ENCODE data around the gene MBOAT2. TPM values are rescaled to one million over a fixed set of nuclear protein-coding genes. Genes with fewer than 3 reads are reported as not detected.
A peak's percentile ranks its signal among the peaks of the same experiment; 100 is the strongest.

MBOAT2 gene
- total RNA-seq, 1 experiment from 2014 or later, result 65.1 TPM

- ChIA-PET POLR2A (ENCODE audit: low non-redundant PET) (no interaction called here), CTCF (no interaction called here)
- H3K4me1 ChIP-seq (ENCODE audit: insufficient read depth, low read length, poor library complexity, severe bottlenecking), result peaks cover 28% of the 10 kb centered on the region
- intact Hi-C loops (cut with micrococcal nuclease; ENCODE audit: unreplicated experiment), result no loop called here
- no peaks in the 10 kb centered on the region for H3K9me3 ChIP-seq (ENCODE audit: low read depth, low read length, poor library complexity, severe bottlenecking)
- TF ChIP-seq EZH2 (IDR thresholded peaks at IDR 0.05; ENCODE audit: borderline replicate concordance, low read depth, low read length, poor library complexity, severe bottlenecking) (no peak), CTCF (conservative IDR thresholded peaks at IDR 0.05; ENCODE audit: low read depth, low read length) (no peak)
- H3K36me3 ChIP-seq (ENCODE audit: insufficient read depth, low read length, poor library complexity, severe bottlenecking), result no peaks in the 10 kb centered on the region
- H3K27me3 ChIP-seq (replicated peaks; ENCODE audit: insufficient read depth, low read depth, low read length, poor library complexity), result no peaks in the 10 kb centered on the region
- peak; percentile 47 for DNase-seq (ENCODE audit: low spot score)
- no peak overlapping the region for H3K4me3 ChIP-seq (ENCODE audit: low read depth, low read length, poor library complexity, severe bottlenecking)
- H3K27ac ChIP-seq (ENCODE audit: low read depth, low read length, poor library complexity, severe bottlenecking), result peak overlapping the region; percentile 4
- no TSS peak for BruUV-seq (replicated peaks)
These were observed 30.1 kb upstream of the MBOAT2 start for GRCh38 chr2:9033385-9034168.

DNA sequence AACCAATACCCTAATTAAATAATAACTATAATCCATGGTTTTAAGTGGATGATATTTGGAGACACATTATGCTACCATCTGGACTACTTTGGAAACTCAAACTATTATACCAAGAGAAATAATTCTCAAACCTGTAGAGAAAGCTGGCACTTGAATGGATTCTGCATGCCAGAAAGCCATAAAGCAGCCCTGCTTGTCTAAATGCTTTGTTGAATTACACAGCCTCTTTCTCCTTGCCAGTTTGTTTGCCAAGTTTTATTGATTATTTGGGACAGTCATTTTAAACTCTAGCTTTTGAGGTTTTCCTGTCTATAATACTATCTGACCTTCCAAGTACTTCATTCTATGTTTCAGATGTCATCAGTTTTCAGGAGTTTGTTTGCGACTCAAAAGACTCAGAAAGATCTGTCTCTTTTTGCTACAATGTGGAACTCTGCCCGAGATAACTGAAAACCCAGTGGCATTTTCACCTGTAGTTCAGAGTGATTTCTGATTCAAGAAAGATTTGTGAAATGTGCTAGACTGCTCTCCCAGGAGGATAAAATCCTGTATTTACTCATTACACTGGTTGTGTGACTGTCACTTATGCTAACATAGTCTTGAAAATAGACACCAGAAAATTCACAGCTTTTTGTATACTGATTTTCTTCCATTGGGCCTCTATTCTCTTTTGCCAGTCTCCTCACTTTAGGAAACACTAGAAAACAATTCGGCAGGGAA, 29.2 kb upstream of the MBOAT2 start:
- Histone ChIP-seq H3K27ac (ENCODE audit: low read depth, low read length, poor library complexity, severe bottlenecking) (peak overlapping the region; percentile 10), H3K36me3 (ENCODE audit: insufficient read depth, low read length, poor library complexity, severe bottlenecking) (no peaks in the 10 kb centered on the region), H3K27me3 (replicated peaks; ENCODE audit: insufficient read depth, low read depth, low read length, poor library complexity) (no peaks in the 10 kb centered on the region), H3K4me1 (ENCODE audit: insufficient read depth, low read length, poor library complexity, severe bottlenecking) (peaks cover 28% of the 10 kb centered on the region), H3K9me3 (ENCODE audit: low read depth, low read length, poor library complexity, severe bottlenecking) (no peaks in the 10 kb centered on the region), H3K4me3 (ENCODE audit: low read depth, low read length, poor library complexity, severe bottlenecking) (no peak overlapping the region)
- ChIA-PET CTCF (no interaction called here), POLR2A (ENCODE audit: low non-redundant PET) (no interaction called here)
- intact Hi-C loops (cut with micrococcal nuclease; ENCODE audit: unreplicated experiment), result no loop called here
- TF ChIP-seq EZH2 (IDR thresholded peaks at IDR 0.05; ENCODE audit: borderline replicate concordance, low read depth, low read length, poor library complexity, severe bottlenecking) (no peak), CTCF (conservative IDR thresholded peaks at IDR 0.05; ENCODE audit: low read depth, low read length) (no peak)
- BruUV-seq (replicated peaks), result no TSS peak
- DNase-seq (ENCODE audit: low spot score), result no peak

DNA sequence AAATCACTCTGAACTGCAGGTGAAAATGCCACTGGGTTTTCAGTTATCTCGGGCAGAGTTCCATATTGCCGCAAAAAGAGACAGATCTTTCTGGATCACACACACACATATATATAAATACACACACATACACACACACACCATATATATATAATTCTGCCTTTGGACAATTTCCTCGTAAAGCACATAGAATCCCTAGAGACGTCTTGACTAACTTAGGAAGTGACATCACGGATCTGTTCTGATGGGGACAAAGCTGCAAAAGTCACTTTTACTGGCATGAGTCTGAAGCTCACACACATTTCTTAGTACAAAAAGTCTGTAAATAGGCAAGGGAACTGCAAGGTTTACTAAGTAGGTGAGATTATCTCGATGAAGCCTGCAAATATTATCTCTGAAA, 28.6 kb upstream of the MBOAT2 start:
- Histone ChIP-seq H3K27me3 (replicated peaks; ENCODE audit: insufficient read depth, low read depth, low read length, poor library complexity) (no peaks in the 10 kb centered on the region), H3K9me3 (ENCODE audit: low read depth, low read length, poor library complexity, severe bottlenecking) (no peaks in the 10 kb centered on the region), H3K27ac (ENCODE audit: low read depth, low read length, poor library complexity, severe bottlenecking) (peak overlapping the region; percentile 10), H3K36me3 (ENCODE audit: insufficient read depth, low read length, poor library complexity, severe bottlenecking) (no peaks in the 10 kb centered on the region), H3K4me1 (ENCODE audit: insufficient read depth, low read length, poor library complexity, severe bottlenecking) (peaks cover 28% of the 10 kb centered on the region), H3K4me3 (ENCODE audit: low read depth, low read length, poor library complexity, severe bottlenecking) (no peak overlapping the region)
- no TSS peak for BruUV-seq (replicated peaks)
- ChIA-PET POLR2A (ENCODE audit: low non-redundant PET) (no interaction called here), CTCF (no interaction called here)
- DNase-seq (ENCODE audit: low spot score), result peak; percentile 51
- intact Hi-C loops (cut with micrococcal nuclease; ENCODE audit: unreplicated experiment), result no loop called here
- TF ChIP-seq EZH2 (IDR thresholded peaks at IDR 0.05; ENCODE audit: borderline replicate concordance, low read depth, low read length, poor library complexity, severe bottlenecking) (no peak), CTCF (conservative IDR thresholded peaks at IDR 0.05; ENCODE audit: low read depth, low read length) (no peak)
